H1 (cell line): ENCODE results near the gene AP1M1. TPM values are rescaled to one million over a fixed set of nuclear protein-coding genes. Genes with fewer than 3 reads are reported as not detected.
A peak's percentile ranks its signal among the peaks of the same experiment; 100 is the strongest.

Experiments
- CTCF ChIA-PET: fragments of 300-600 bp; sonication (Branson Sonifier 250); formaldehyde crosslinking; loops from one replicate; lab custom pipeline; 2021; ENCODE audit not compliant: partially characterized antibody; lab: Charles Lee
- POLR2A ChIA-PET: fragments of 300-600 bp; sonication (Branson Sonifier 250); formaldehyde crosslinking; loops from one replicate; lab custom pipeline; 2021; ENCODE audit warnings: inconsistent platforms; ENCODE audit not compliant: partially characterized antibody; lab: Charles Lee
- DNase-seq, 2 experiments: peaks; one replicate each; pipeline versions ENCODE4 v3.0.0 to v3.0.0-alpha.2; 2010 to 2022; ENCODE audit warnings: low spot score in 2 of 2, low read depth in 1 of 2, mixed read lengths in 1 of 2
- FAIRE-seq: peaks from 2 replicates; lab custom pipeline; 2011; peaks lifted over from hg19 to GRCh38; lab: Jason Lieb, UNC
- H2AFZ ChIP-seq: 2 replicates; pipeline ENCODE4 v1.8.1; 2012; ENCODE audit warnings: low read length, inconsistent platforms
- H2AK5ac ChIP-seq: 2 replicates; pipeline ENCODE4 v1.6.1; 2013; ENCODE audit warnings: low read depth, low read length
- H2BK120ac ChIP-seq: replicated peaks from 2 replicates; pipeline ENCODE3; 2013; ENCODE audit warnings: low read depth, low read length, inconsistent platforms
- H2BK12ac ChIP-seq: 2 replicates; pipeline ENCODE4 v1.6.1; 2013; ENCODE audit warnings: low read depth, low read length
- H2BK15ac ChIP-seq: 2 replicates; pipeline ENCODE4 v1.6.1; 2013; ENCODE audit warnings: low read length
- H2BK20ac ChIP-seq: 2 replicates; pipeline ENCODE4 v1.6.1; 2013; ENCODE audit warnings: low read length
- H2BK5ac ChIP-seq: 2 replicates; pipeline ENCODE4 v1.6.1; 2013; ENCODE audit warnings: low read depth, low read length
- H3K14ac ChIP-seq: 2 replicates; pipeline ENCODE4 v1.6.1; 2013; ENCODE audit warnings: inconsistent platforms; ENCODE audit not compliant: insufficient read length
- H3K18ac ChIP-seq: 2 replicates; pipeline ENCODE4 v1.6.1; 2013; ENCODE audit warnings: low read length; ENCODE audit errors: extremely low read depth
- H3K23ac ChIP-seq: 2 replicates; pipeline ENCODE4 v1.6.1; 2013; ENCODE audit warnings: inconsistent platforms; ENCODE audit not compliant: insufficient read length
- H3K23me2 ChIP-seq: 2 replicates; pipeline ENCODE4 v1.6.1; 2013; ENCODE audit warnings: low read depth, low read length
- H3K27ac ChIP-seq: 2 replicates; pipeline ENCODE4 v1.6.1; 2011; ENCODE audit warnings: low read depth, low read length, inconsistent platforms
- H3K27me3 ChIP-seq, 4 experiments: replicated peaks in 1 of 4; 1 replicate in 1 of 4; 2 replicates in 3 of 4; pipeline versions ENCODE4 v1.6.1 to v1.8.1; 2011 to 2013; ENCODE audit warnings: low read length in 3 of 4, mild to moderate bottlenecking in 3 of 4, inconsistent platforms in 2 of 4, mixed read lengths in 2 of 4, moderate library complexity in 1 of 4; ENCODE audit not compliant: control insufficient read depth in 3 of 4, insufficient read depth in 3 of 4; ENCODE audit errors: extremely low read depth in 1 of 4
- H3K36me3 ChIP-seq, 4 experiments: 2 replicates each; pipeline versions ENCODE4 v1.6.1 to v1.8.1; 2011 to 2013; ENCODE audit warnings: mild to moderate bottlenecking in 4 of 4, low read length in 3 of 4, moderate library complexity in 2 of 4, control low read depth in 1 of 4, inconsistent platforms in 1 of 4; ENCODE audit not compliant: insufficient read depth in 4 of 4, control insufficient read depth in 2 of 4
- H3K4ac ChIP-seq: replicated peaks from 2 replicates; pipeline ENCODE3; 2013; ENCODE audit warnings: low read length, low read depth, mixed read lengths, inconsistent platforms; ENCODE audit not compliant: insufficient read length
- H3K4me1 ChIP-seq, 4 experiments: replicated peaks in 1 of 4; 1 replicate in 1 of 4; 2 replicates in 3 of 4; pipeline versions ENCODE4 v1.6.1 to v1.8.1; 2011 to 2013; ENCODE audit warnings: low read length in 3 of 4, inconsistent platforms in 2 of 4, mixed read lengths in 1 of 4; ENCODE audit not compliant: insufficient read depth in 4 of 4, control insufficient read depth in 3 of 4
- H3K4me2 ChIP-seq, 2 experiments: 2 replicates each; pipeline versions ENCODE4 v1.6.1 to v1.8.1; 2011 to 2013; ENCODE audit warnings: low read depth in 2 of 2, low read length in 2 of 2, control low read depth in 1 of 2, inconsistent platforms in 1 of 2, mild to moderate bottlenecking in 1 of 2; ENCODE audit not compliant: insufficient read depth in 1 of 2
- H3K4me3 ChIP-seq, 4 experiments: fragments of 200-600, 300-600 bp in 1 of 4; sonication (generic), shearing (Covaris generic), sonication (Bioruptor Twin) in 1 of 4; 2 replicates each; pipeline versions ENCODE4 v1.5.1 to v1.8.1; 2011 to 2016; ENCODE audit warnings: low read length in 4 of 4, low read depth in 3 of 4, control low read depth in 2 of 4, inconsistent platforms in 2 of 4, mild to moderate bottlenecking in 2 of 4, mixed read lengths in 1 of 4, moderate library complexity in 1 of 4; ENCODE audit not compliant: insufficient read depth in 2 of 4; ENCODE audit errors: extremely low read depth in 1 of 4
- H3K56ac ChIP-seq: replicated peaks from 2 replicates; pipeline ENCODE3; 2013; ENCODE audit warnings: low read depth, mild to moderate bottlenecking, mixed read lengths, low read length, inconsistent platforms; ENCODE audit not compliant: insufficient read length
- H3K79me1 ChIP-seq: 2 replicates; pipeline ENCODE4 v1.6.1; 2013; ENCODE audit warnings: low read depth, low read length, control low read depth
- H3K79me2 ChIP-seq, 2 experiments: 2 replicates each; pipeline versions ENCODE4 v1.6.1 to v1.8.1; 2012 to 2013; ENCODE audit warnings: low read length in 2 of 2, mild to moderate bottlenecking in 2 of 2, inconsistent platforms in 1 of 2; ENCODE audit not compliant: insufficient read depth in 2 of 2, control insufficient read depth in 1 of 2
- H3K9ac ChIP-seq, 4 experiments: replicated peaks in 1 of 4; 1 replicate in 1 of 4; 2 replicates in 3 of 4; pipeline versions ENCODE4 v1.6.1 to v1.8.1; 2011 to 2013; ENCODE audit warnings: low read depth in 3 of 4, low read length in 3 of 4, control low read depth in 2 of 4, mild to moderate bottlenecking in 2 of 4, moderate library complexity in 2 of 4, inconsistent platforms in 1 of 4; ENCODE audit errors: extremely low read depth in 1 of 4
- H3K9me3 ChIP-seq, 2 experiments: 2 replicates each; pipeline versions ENCODE4 v1.6.1 to v1.8.1; 2012 to 2013; ENCODE audit warnings: mild to moderate bottlenecking in 2 of 2, moderate library complexity in 2 of 2, control low read depth in 1 of 2, inconsistent platforms in 1 of 2, low read depth in 1 of 2, low read length in 1 of 2, mixed read lengths in 1 of 2; ENCODE audit not compliant: insufficient read depth in 2 of 2
- H4K20me1 ChIP-seq, 2 experiments: replicated peaks in 1 of 2; 2 replicates each; pipeline versions ENCODE3 to v1.8.1; 2011 to 2013; ENCODE audit warnings: inconsistent platforms in 2 of 2, low read length in 2 of 2, mild to moderate bottlenecking in 1 of 2; ENCODE audit not compliant: insufficient read depth in 2 of 2, control insufficient read depth in 1 of 2
- H4K5ac ChIP-seq: 2 replicates; pipeline ENCODE4 v1.6.1; 2013; ENCODE audit warnings: low read length, low read depth, mixed read lengths, inconsistent platforms; ENCODE audit not compliant: insufficient read length
- H4K8ac ChIP-seq: 2 replicates; pipeline ENCODE4 v1.8.0; 2013; ENCODE audit warnings: mild to moderate bottlenecking, moderate library complexity, low read length, inconsistent platforms; ENCODE audit not compliant: insufficient read depth; ENCODE audit errors: extremely low read depth
- H4K91ac ChIP-seq: replicated peaks from 2 replicates; pipeline ENCODE3; 2013; ENCODE audit warnings: low read length, mixed read lengths, inconsistent platforms; ENCODE audit not compliant: insufficient read length
- ATF3 ChIP-seq: IDR thresholded peaks from 2 replicates; pipeline ENCODE4 v1.6.1; 2011; ENCODE audit warnings: low read depth, mild to moderate bottlenecking, low read length; ENCODE audit not compliant: insufficient read depth
- CREB1 ChIP-seq: IDR thresholded peaks from 2 replicates; pipeline ENCODE4 v1.6.1; 2012; ENCODE audit warnings: inconsistent platforms
- TBP ChIP-seq: IDR thresholded peaks from 2 replicates; pipeline ENCODE4 v1.6.1; 2011; ENCODE audit warnings: low read depth, low read length, improper control_type of control experiment
- WGBS, 2 experiments: shearing (Covaris generic) in 1 of 2; methylation state at CpG; one replicate each; pipeline versions ENCODE4 v1.1.6 to v1.1.7; 2013 to 2015; ENCODE audit warnings: low lambda C conversion rate in 2 of 2, mixed read lengths in 2 of 2, inconsistent platforms in 1 of 2, low coverage in 1 of 2, missing lambda C conversion rate in 1 of 2; ENCODE audit not compliant: insufficient replicate concordance in 2 of 2, insufficient coverage in 1 of 2, insufficient read length in 1 of 2; ENCODE audit errors: extremely low coverage in 1 of 2, missing lambda C conversion rate in 1 of 2; 5-methylcytosine and 5-hydroxymethylcytosine counted together
- polyA plus RNA-seq, 7 experiments: library from polyadenylated mRNA; depleted of rRNA in 3 of 7; stranded (reverse) in 5 of 7; unstranded in 2 of 7; fragments of >200 nt in 5 of 7; fragments of 200-250 nt in 2 of 7; gene quantifications; 1 replicate in 5 of 7; 2 replicates in 1 of 7; 4 replicates in 1 of 7; pipeline versions ENCODE4 v1.2.1 to v1.2.3, GENCODE V29; 2011 to 2013; ENCODE audit warnings: missing spikeins in 2 of 7, mixed read lengths in 2 of 7
- total RNA-seq: library from RNA; stranded (reverse); fragmentation: NEBNext Ultra II Directional; extraction: Animal tissue kit (Norgen Biotek cat#: 25700); gene quantifications from 2 replicates; pipeline ENCODE4 v1.2.1, GENCODE V29; 2021
- TF ChIP-seq, protein P1 (sequence below): IDR thresholded peaks from 2 replicates; pipeline ENCODE4 v1.6.1; 2011; ENCODE audit warnings: low read length, improper control_type of control experiment

Gene AP1M1
- total and polyA plus RNA-seq, 2 of the 8 experiments (the other 6 are each of a cell fraction or from before 2014, with no cell fraction given): 30.9 to 37.5 TPM

DNA sequence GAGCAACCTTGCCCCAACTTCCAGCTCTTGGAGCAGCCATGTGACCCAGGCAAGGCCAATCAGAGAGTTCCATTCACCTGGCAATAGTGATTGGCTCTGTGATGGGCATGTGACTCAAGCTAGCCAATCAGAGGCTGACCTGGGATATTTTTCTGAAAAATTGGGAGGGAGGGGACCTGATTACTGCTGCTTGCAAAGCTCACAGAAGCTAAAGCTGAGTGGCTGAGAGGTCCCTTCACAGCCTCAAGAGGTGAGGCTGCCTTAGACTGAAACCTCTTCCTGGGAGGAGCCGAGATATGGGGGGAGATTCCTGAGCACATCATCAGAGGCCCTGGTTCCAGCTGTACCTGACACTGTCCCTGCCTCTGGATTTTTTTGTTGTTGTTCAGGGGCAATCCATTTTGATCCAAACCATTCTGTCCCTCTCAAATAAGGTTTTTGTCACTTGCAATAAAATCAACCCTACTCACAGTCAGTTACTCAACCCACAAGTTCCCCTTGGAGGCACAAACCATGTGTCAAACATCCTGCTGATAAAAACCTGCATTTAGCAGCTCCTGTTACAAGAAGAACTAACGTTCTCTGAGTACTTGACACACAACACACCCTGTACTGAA is 29.1 kb upstream of the AP1M1 start:
- Histone ChIP-seq H2AFZ (no peak overlapping the region), H3K23me2 (no peaks in the 10 kb centered on the region)

More for the DNA sequence above, 29.1 kb upstream of the AP1M1 start:
- WGBS, 2 experiments: 84% methylated on average over 2 of the region's 2 CpGs; no CpG with 5 or more reads in 1 of the 2 experiments
- H4K8ac ChIP-seq: no peak overlapping the region
- FAIRE-seq (no peak), DNase-seq (no peak)
- H3K9me3 ChIP-seq: peaks cover 0 to 3% of the 10 kb centered on the region in 2 experiments; a peak in 2 of 4 replicates
- ChIA-PET POLR2A (interaction anchor here (1.1 kb wide), 1 partner anchor 51 kb away, joined by 3 read pairs; no protein-coding TSS in a partner anchor), CTCF (interaction anchor here (0.6 to 1.1 kb wide), 2 partner anchors 13 to 58 kb away, joined by 3 read pairs; no protein-coding TSS in a partner anchor)
- no peak overlapping the region for H2BK120ac ChIP-seq
- no peak overlapping the region for H3K4ac ChIP-seq
- no peak overlapping the region for H3K56ac ChIP-seq
- TF ChIP-seq, protein P1, sequence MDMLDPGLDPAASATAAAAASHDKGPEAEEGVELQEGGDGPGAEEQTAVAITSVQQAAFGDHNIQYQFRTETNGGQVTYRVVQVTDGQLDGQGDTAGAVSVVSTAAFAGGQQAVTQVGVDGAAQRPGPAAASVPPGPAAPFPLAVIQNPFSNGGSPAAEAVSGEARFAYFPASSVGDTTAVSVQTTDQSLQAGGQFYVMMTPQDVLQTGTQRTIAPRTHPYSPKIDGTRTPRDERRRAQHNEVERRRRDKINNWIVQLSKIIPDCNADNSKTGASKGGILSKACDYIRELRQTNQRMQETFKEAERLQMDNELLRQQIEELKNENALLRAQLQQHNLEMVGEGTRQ: peak; percentile 71
- TF ChIP-seq CREB1 (no peak), TBP (no peak), ATF3 (0 out of 2 replicates have a peak, but pooled peaks have one; percentile 32)
- H3K79me2 ChIP-seq: no peaks in the 10 kb centered on the region
- H3K4me1 ChIP-seq: no peaks in the 10 kb centered on the region
- no peak overlapping the region for H2BK12ac ChIP-seq
- H2BK5ac ChIP-seq: no peak overlapping the region
- no peak overlapping the region for H3K18ac ChIP-seq
- no peak overlapping the region for H3K4me3 ChIP-seq
- H4K5ac ChIP-seq: no peak overlapping the region
- no peak overlapping the region for H3K27ac ChIP-seq
- H3K14ac ChIP-seq: no peak overlapping the region
- H3K27me3 ChIP-seq: no peaks in the 10 kb centered on the region
- no peaks in the 10 kb centered on the region for H4K20me1 ChIP-seq
- no peaks in the 10 kb centered on the region for H3K79me1 ChIP-seq
- no peak overlapping the region for H4K91ac ChIP-seq
- H3K36me3 ChIP-seq: no peaks in the 10 kb centered on the region
- H3K4me2 ChIP-seq: no peak overlapping the region
- H3K9ac ChIP-seq: no peak overlapping the region
- H3K23ac ChIP-seq: no peak overlapping the region
- no peak overlapping the region for H2BK20ac ChIP-seq
- no peak overlapping the region for H2BK15ac ChIP-seq
- H2AK5ac ChIP-seq: no peak overlapping the region
